ENCODE results near the gene MED13L. TPM values are rescaled to one million over a fixed set of nuclear protein-coding genes. Genes with fewer than 3 reads are reported as not detected.

MED13L gene
- total RNA-seq, 2 donors from 2014 or later, result 88.9 to 140 TPM

DNA sequence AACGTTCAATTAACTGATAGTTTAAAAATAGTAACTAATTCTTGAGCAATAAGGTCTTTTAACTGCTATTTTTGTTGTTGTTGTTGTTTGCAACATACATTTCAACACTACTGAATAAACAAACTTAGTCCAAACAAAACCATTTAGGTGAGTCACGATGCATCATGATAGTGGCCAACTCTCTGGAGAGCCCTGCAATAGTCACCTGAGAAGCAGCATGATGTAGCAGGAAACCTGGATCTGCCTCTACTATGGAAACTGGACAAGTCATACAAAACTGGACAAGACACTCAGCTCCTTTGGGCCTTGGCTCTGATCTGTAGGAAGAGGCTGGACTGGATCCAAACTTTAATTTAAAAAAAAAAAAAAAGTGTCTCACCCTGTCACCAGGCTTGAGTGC, 117.3 kb downstream of the MED13L start:
- H3K9me3 ChIP-seq, result no peaks in the 10 kb centered on the region
- DNase-seq (ENCODE audit: low spot score), result no peak
- no peak overlapping the region for H3K27ac ChIP-seq
- no peaks in the 10 kb centered on the region for H3K27me3 ChIP-seq (replicated peaks; ENCODE audit: insufficient read depth)
- no peak for TF ChIP-seq POLR2AphosphoS5 (IDR thresholded peaks at IDR 0.05)
- TF ChIP-seq CTCF (IDR thresholded peaks at IDR 0.05), result no peak
- no peak for TF ChIP-seq POLR2A (IDR thresholded peaks at IDR 0.05)
- intact Hi-C loops (cut with DNase I), result no loop called here
- WGBS, result 93% methylated on average over 2 of the region's 2 CpGs
- H3K36me3 ChIP-seq, result no peaks in the 10 kb centered on the region
- H3K4me1 ChIP-seq (replicated peaks), result no peaks in the 10 kb centered on the region
- H3K4me3 ChIP-seq, result no peak overlapping the region

- Histone ChIP-seq H3K9me3 (no peaks in the 10 kb centered on the region), H3K4me3 (no peak overlapping the region), H3K27ac (no peak overlapping the region), H3K4me1 (replicated peaks) (no peaks in the 10 kb centered on the region), H3K36me3 (no peaks in the 10 kb centered on the region), H3K27me3 (replicated peaks; ENCODE audit: insufficient read depth) (no peaks in the 10 kb centered on the region)
- intact Hi-C loops (cut with DNase I), result no loop called here
- WGBS, result 93% methylated on average over 2 of the region's 2 CpGs
- no peak for DNase-seq (ENCODE audit: low spot score)
- TF ChIP-seq POLR2A (IDR thresholded peaks at IDR 0.05), result no peak
- TF ChIP-seq CTCF (IDR thresholded peaks at IDR 0.05), result no peak
- TF ChIP-seq POLR2AphosphoS5 (IDR thresholded peaks at IDR 0.05), result no peak
Measured at GRCh38 chr12:116159593-116160200, 117.8 kb downstream of the MED13L start.

- intact Hi-C loops (cut with DNase I), result no loop called here
- no peak for TF ChIP-seq POLR2AphosphoS5 (IDR thresholded peaks at IDR 0.05)
- no peak for TF ChIP-seq CTCF (IDR thresholded peaks at IDR 0.05)
- no peak for TF ChIP-seq POLR2A (IDR thresholded peaks at IDR 0.05)
- Histone ChIP-seq H3K4me1 (replicated peaks) (no peaks in the 10 kb centered on the region), H3K4me3 (no peak overlapping the region), H3K36me3 (no peaks in the 10 kb centered on the region), H3K9me3 (no peaks in the 10 kb centered on the region), H3K27ac (no peak overlapping the region), H3K27me3 (replicated peaks; ENCODE audit: insufficient read depth) (no peaks in the 10 kb centered on the region)
- 14% methylated on average over 1 of the region's 1 CpG for WGBS
- DNase-seq (ENCODE audit: low spot score), result no peak
Measured at GRCh38 chr12:116159175-116159574, 118.3 kb downstream of the MED13L start.

DNA sequence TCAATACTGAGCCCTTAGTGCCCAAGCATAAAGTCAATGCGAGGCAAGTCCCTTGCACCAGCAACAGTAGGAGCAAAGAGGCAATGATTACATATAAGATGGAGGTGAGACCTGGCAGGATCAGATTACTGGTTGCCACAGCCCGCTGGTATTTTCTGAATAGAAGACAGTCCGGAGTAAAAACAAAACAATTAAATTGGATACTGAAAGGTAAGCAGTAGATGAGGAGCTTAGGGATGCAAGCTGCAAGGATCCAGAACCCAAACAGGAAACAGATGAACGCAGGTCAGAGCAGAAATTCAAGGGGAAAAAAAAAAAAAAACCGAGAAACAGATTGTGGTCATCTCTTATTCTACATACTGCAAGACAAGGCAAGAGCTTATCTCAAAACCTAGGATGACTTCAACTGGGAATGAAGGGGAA, 119.6 kb downstream of the MED13L start:
- WGBS, result 76% methylated on average over 5 of the region's 5 CpGs
- Histone ChIP-seq H3K9me3 (no peaks in the 10 kb centered on the region), H3K27ac (no peak overlapping the region), H3K27me3 (replicated peaks; ENCODE audit: insufficient read depth) (no peaks in the 10 kb centered on the region), H3K36me3 (no peaks in the 10 kb centered on the region), H3K4me3 (no peak overlapping the region), H3K4me1 (replicated peaks) (peaks cover 3% of the 10 kb centered on the region)
- DNase-seq (ENCODE audit: low spot score), result no peak
- intact Hi-C loops (cut with DNase I), result no loop called here
- TF ChIP-seq POLR2AphosphoS5 (IDR thresholded peaks at IDR 0.05), result no peak
- no peak for TF ChIP-seq POLR2A (IDR thresholded peaks at IDR 0.05)
- no peak for TF ChIP-seq CTCF (IDR thresholded peaks at IDR 0.05)

GRCh38 chr12:116156614-116157013, 120.9 kb downstream of the MED13L start:
- intact Hi-C loops (cut with DNase I), result no loop called here
- Histone ChIP-seq H3K4me3 (no peak overlapping the region), H3K27me3 (replicated peaks; ENCODE audit: insufficient read depth) (no peaks in the 10 kb centered on the region), H3K9me3 (no peaks in the 10 kb centered on the region), H3K36me3 (no peaks in the 10 kb centered on the region), H3K27ac (no peak overlapping the region), H3K4me1 (replicated peaks) (peaks cover 4% of the 10 kb centered on the region)
- 91% methylated on average over 4 of the region's 4 CpGs for WGBS
- no peak for DNase-seq (ENCODE audit: low spot score)
- TF ChIP-seq POLR2AphosphoS5 (IDR thresholded peaks at IDR 0.05) (no peak), CTCF (IDR thresholded peaks at IDR 0.05) (no peak), POLR2A (IDR thresholded peaks at IDR 0.05) (no peak)
